GM12872 (cell line): ENCODE results near the gene CTDP1.

Experiments
- TF ChIP-seq, protein P1 (sequence below): IDR thresholded peaks from 3 replicates; pipeline ENCODE4 v1.5.1; 2011; ENCODE audit warnings: low read depth, mild to moderate bottlenecking, low read length, moderate library complexity; ENCODE audit not compliant: insufficient read depth

CTDP1 gene

DNA sequence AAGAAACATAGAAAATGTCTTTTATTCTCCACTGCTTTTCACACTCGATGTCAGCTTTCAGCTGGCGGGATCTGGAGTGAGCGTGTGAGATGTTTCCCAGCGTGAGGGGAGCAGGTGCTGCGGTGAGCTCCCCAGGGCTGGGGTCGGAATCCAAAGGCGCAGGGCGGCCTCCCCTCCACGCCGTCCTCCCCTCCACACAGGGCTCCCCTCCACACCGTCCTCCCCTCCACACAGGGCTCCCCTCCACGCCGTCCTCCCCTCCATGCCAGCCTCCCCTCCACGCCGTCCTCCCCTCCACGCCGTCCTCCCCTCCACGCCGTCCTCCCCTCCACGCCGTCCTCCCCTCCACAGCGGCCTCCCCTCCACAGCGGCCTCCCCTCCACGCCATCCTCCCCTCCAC, 91.2 kb downstream of the CTDP1 start:
- TF ChIP-seq, protein P1, sequence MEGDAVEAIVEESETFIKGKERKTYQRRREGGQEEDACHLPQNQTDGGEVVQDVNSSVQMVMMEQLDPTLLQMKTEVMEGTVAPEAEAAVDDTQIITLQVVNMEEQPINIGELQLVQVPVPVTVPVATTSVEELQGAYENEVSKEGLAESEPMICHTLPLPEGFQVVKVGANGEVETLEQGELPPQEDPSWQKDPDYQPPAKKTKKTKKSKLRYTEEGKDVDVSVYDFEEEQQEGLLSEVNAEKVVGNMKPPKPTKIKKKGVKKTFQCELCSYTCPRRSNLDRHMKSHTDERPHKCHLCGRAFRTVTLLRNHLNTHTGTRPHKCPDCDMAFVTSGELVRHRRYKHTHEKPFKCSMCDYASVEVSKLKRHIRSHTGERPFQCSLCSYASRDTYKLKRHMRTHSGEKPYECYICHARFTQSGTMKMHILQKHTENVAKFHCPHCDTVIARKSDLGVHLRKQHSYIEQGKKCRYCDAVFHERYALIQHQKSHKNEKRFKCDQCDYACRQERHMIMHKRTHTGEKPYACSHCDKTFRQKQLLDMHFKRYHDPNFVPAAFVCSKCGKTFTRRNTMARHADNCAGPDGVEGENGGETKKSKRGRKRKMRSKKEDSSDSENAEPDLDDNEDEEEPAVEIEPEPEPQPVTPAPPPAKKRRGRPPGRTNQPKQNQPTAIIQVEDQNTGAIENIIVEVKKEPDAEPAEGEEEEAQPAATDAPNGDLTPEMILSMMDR: no peak

DNA sequence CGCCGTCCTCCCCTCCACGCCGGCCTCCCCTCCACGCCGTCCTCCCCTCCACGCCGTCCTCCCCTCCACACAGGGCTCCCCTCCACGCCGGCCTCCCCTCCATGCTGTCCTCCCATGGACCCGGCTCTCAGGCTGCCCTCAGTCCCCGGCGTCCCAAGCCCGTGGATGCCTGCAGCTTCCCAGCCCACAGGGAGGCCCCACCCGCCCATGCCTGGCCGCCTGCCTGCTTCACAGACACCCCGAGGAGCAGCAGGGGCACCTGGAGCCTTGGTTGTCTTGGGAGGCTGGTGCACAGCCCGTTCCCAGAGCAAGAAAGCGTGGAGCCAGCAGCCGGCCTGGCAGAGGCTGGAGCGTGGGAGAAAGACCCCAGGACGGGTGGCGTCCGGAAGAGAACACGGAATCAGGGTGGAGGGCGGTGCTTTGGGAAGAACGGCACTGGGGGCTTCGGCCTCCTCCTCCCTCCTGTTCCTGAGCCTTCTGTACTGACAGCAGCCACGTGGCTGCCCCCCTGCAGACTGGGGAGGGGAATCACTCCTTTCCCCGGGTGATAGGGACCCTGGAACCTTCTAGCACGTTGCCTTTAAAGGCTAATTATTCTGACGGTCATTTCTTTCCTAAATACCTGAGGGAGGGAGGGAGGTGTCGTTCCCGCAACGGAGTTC, 92.0 kb downstream of the CTDP1 start:
- TF ChIP-seq, protein P1: no peak

DNA sequence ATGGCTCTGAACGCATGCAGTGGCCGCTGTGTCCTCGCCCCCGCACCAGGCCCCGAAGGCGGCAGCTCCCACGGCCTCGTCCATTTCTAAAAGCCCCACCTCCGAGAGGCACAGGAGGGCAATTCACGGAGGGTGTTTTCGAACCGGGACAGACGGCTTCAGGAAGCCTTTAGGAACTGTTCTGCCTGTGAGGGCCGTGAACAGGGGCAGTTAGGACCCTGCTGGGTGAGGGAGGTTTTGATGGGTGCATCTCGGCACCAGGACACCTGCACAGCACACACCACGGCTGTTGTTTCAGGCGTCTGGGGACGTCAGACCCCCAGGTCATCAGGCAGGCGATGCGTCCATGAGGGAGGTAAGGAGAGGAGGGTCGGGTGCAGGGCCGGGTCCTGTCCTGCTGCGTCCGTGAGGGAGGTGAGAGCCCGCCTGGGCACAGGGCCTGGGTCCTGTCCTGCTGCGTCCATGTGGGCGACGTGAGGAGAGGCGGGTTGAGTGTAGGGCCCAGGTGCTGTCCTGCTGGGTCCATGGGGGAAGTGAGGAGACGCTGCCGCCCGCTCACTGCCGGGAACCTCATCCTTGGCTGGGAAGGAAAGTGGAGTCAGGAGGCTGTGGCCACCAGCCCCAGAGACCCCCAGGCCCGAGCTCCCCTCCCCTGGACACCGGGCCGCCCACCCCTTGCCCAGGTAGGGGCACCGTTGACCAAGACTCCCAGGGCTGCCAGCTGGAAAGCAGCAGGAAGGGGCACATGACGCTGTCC, 92.7 kb downstream of the CTDP1 start:
- TF ChIP-seq, protein P1: no peak

DNA sequence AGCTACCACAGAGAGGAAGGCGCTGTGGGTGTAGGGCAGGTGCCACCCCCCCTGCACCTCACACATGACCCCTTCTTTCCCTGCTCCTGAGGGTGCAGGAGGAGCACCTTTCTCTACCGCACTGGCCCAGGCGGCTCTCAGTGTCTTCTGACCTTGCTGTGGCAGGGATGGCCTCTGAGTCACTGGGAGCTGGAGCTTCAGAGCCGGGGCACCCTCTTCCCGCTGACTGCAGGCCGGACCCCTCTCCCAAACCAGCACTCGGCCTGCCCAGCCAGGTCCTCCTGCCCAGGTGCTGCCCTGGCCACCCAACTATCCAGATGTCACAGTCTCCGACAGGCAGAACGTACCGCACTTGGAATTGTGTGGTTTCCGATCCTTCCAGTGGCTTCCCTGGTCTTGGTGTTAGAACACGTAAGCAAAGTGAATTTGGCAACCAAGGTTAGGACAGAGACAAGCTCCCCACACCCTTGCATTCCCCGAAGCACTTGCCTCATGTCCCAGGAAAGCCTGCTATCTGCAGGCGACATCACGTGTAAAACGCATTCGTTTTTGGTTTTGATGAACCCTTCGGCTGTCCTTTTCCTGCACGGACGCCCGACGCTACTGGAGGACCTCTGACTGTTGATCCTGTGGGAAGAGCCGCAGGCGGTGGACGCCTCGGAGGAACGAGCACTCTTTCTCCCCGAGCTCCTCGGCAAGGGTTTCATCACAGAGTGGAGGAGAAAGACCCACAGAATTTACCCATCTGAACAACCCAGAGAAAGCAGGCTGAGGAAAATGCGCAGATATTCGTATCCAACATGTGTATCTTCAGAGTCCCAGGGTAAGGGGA, 93.5 kb downstream of the CTDP1 start:
- TF ChIP-seq, protein P1: no peak

DNA sequence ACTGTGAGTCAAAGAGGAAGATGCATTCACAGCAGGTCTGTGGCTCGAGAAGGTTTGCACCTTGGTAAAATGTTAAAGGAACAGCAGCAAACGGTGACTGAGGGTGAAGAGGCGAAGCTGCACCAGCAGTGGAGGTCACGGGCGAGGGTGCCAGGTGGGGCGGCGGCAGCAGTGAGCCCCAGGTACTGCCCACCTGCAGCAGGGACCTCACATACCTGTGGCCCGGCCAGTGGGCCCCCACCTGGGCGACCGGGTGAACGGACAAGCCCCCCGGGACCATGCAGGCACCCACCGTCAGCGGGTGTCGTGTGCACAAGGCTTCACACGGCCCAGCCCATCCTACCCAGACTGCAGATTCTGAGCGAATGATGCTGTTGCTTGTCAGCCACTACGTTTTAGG, 94.5 kb downstream of the CTDP1 start:
- TF ChIP-seq, protein P1: no peak

DNA sequence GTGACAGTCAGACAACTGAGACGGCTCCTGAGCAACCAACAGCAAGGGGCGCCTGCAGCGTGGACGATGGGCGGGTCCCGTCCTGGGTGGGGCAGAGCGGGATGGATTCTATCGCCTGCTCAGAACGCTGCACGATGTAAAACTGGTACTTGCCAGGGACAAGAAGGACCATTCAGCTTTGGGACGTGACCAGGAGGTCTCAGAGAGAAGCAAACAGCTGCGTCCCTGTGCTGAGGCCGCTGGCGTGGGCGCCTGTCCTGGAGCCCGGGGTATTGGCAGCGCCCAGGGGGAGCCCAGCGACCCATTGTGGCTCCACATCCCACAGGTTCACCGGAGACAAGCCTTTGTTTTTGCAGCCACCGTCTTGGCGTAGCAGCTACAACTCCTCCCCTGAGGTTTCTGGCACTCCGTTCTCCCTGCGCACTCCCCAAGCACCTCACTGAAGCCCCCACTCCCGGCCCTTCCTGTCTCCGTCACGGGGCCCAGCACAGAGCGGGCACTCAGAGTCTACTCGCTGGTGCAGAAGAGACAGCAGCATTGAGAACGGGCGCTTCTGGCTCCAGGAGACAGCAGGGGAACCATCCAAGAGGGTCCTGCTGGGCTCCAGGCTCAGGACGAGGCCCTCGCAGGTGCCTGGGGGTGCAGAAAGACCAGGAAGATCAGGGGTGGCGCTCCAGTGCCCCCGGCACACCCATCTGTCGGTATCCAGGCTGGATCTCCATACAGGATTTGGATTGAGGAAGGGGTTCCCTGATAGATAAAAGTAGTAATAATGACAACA, 96.0 kb downstream of the CTDP1 start:
- TF ChIP-seq, protein P1: no peak
